Esophagus (tissue), 2 donors: Measurements from ENCODE around the gene PRRG3. TPM values are rescaled to one million over a fixed set of nuclear protein-coding genes. Genes with fewer than 3 reads are reported as not detected.

Experiments used
- H3K27ac ChIP-seq, 2 donors: one replicate each; pipeline ENCODE4 v1.5.1; 2013; ENCODE audit warnings: low read depth in 2 of 2, mild to moderate bottlenecking in 2 of 2, inconsistent platforms in 1 of 2, low read length in 1 of 2, moderate library complexity in 1 of 2
- H3K27me3 ChIP-seq, 2 donors: one replicate each; pipeline ENCODE4 v1.6.1; 2013; ENCODE audit warnings: low read length in 2 of 2, control low read depth in 1 of 2, mild to moderate bottlenecking in 1 of 2; ENCODE audit not compliant: insufficient read depth in 2 of 2, control insufficient read depth in 1 of 2
- H3K36me3 ChIP-seq, 2 donors: one replicate each; pipeline ENCODE4 v1.6.1; 2013; ENCODE audit warnings: low read length in 1 of 2; ENCODE audit not compliant: control insufficient read depth in 2 of 2, insufficient read depth in 2 of 2
- H3K4me1 ChIP-seq, 2 donors: one replicate each; pipeline ENCODE4 v1.6.1; 2013; ENCODE audit warnings: low read length in 1 of 2; ENCODE audit not compliant: control insufficient read depth in 2 of 2, insufficient read depth in 2 of 2
- H3K4me3 ChIP-seq, 2 donors: one replicate each; pipeline ENCODE4 v1.5.1; 2013; ENCODE audit warnings: low read length in 2 of 2, mild to moderate bottlenecking in 2 of 2, low read depth in 1 of 2, moderate library complexity in 1 of 2
- H3K9me3 ChIP-seq, 2 donors: one replicate each; pipeline ENCODE4 v1.6.1; 2013; ENCODE audit warnings: mild to moderate bottlenecking in 2 of 2, low read depth in 1 of 2, low read length in 1 of 2, moderate library complexity in 1 of 2; ENCODE audit not compliant: control insufficient read depth in 2 of 2, insufficient read depth in 1 of 2
- WGBS, 2 donors: extraction: QIAGEN DNeasy Blood & Tissue Kit; methylation state at CpG; one replicate each; pipeline ENCODE4 v1.1.7; 2013; 5-methylcytosine and 5-hydroxymethylcytosine counted together
- polyA plus RNA-seq, 2 donors: library from polyadenylated mRNA; stranded (reverse); fragments of 200-250 nt; gene quantifications; one replicate each; pipeline ENCODE4 v1.2.3, GENCODE V29; 2013
- donor health status: healthy with polysubstance abuse.
- donor health status: Bipolar disorder and iron deficiency.

Gene PRRG3
- polyA plus RNA-seq, 2 donors: 0.08 to 0.09 TPM

DNA sequence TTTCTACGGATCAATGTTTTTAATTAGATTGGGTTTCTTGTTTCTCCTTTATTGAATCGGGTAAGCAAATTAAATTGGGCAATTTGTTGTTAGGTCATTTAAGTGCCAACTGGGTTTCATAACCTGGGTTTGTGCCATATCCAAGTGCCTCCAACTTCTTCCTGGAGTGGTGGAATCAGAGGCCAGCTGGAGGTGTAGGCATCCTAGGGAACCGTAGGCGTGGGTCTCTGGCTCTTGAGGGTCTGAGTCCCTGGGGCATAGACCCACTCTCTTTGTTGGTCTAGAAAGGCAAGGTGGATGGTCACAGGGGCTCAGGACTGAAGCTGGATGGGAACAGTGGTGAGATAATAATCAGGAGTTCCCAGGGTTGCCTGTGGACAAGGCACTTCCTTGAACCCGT, 57.6 kb downstream of the PRRG3 start:
- Histone ChIP-seq H3K4me3 (no peak overlapping the region), H3K9me3 (peaks cover 0 to 2% of the 10 kb centered on the region in 2 donors), H3K36me3 (no peaks in the 10 kb centered on the region), H3K27me3 (no peaks in the 10 kb centered on the region), H3K4me1 (no peaks in the 10 kb centered on the region), H3K27ac (no peak overlapping the region)
- WGBS, 2 donors: 42 to 59% methylated on average over 5 of the region's 5 CpGs

DNA sequence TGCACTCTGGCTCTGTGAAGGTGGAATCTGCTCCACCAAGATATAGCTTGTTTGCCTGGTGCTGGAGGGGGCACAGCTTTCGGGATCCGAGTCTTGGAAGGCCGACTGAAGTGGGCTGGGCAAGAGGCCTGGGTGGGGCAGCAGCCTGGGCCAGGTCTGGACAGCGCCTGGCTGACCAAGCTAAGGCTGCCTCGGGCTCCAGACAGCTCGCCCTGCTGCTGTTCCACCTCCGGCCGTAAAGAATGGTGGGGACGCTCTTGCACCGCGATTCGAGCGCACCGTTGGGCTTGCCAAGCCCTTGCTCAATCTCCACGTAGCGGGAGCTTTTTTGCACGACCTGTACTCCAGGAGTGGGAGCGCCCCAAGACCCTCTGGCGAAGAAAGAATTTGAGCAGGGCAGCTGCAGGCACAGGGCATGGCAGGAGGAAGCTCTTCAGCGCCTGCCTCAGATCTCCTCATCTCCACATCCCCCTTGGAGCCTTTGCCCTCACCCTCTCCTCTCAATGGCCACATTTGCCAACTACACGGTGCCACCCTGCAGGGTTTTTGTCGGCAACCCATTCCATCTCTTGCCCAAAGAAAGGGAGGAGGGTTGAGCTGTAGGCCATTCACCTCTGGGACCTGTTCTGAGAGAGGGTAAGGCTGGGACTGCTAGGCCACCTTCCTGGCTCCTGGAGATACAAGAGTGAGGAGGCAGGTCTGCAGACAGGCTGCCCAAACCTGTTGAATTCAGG, 58.2 kb downstream of the PRRG3 start:
- Histone ChIP-seq H3K27me3 (no peaks in the 10 kb centered on the region), H3K4me3 (peak overlapping the region in 1 of 2 donors; percentile 9), H3K9me3 (peaks cover 0 to 2% of the 10 kb centered on the region in 2 donors), H3K27ac (peak overlapping the region in 1 of 2 donors; percentile 23), H3K4me1 (no peaks in the 10 kb centered on the region), H3K36me3 (no peaks in the 10 kb centered on the region)
- 7 to 12% methylated on average over 22 of the region's 22 CpGs for WGBS, 2 donors

DNA sequence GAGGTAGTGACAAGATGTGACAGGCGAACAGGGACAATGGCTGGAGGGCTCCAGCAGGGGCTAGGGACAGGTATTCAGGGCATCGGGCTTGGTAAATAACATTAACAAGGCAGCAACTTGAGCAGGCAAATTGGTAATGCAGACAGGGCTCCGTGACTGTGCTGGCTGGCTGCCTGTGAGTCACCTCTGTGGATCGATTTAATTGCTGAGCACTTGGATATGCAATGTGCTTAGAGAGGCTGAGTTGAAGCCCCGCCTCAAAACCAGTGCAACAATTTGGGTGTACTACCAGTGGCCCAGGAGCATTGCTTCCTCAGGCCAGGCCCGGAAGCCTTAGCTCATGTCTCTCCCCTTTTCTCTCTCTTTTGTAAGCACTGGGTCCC, 58.8 kb downstream of the PRRG3 start:
- H3K4me3 ChIP-seq: no peak overlapping the region
- H3K27me3 ChIP-seq: no peaks in the 10 kb centered on the region
- WGBS, 2 donors: 44 to 50% methylated on average over 6 of the region's 6 CpGs

DNA sequence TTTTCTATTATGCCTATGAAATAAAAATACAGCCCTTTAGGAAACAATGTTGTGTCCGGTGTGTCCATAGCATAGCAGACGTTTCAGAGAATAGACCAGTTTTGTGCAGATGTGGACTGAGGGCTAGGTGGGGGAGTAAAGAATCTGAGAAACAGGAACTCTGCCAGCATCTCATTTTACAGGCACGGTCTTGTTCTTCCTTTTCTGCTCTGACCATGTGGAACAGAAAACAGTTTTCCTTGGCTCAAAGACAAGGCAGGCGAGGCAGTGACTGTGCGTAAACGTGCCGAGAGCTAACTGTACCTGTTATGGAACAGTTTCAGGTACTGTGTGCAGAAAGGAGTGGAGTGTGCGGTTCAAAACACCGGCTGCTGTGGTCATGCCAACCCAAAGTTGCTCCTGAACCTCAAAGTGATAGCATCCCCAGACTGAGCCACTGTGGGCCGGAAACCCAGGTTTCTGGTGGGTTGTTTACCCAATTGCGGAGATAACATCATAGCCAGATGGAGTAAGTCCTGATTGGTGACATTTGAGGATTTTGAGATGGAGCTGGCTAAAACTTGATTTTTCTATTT, 59.5 kb downstream of the PRRG3 start:
- 52 to 67% methylated on average over 11 of the region's 11 CpGs for WGBS, 2 donors
- Histone ChIP-seq H3K9me3 (peaks cover 0 to 2% of the 10 kb centered on the region in 2 donors), H3K4me3 (no peak overlapping the region), H3K36me3 (no peaks in the 10 kb centered on the region), H3K27me3 (no peaks in the 10 kb centered on the region), H3K4me1 (no peaks in the 10 kb centered on the region), H3K27ac (peak overlapping the region in 1 of 2 donors; percentile 45)

More for the DNA sequence above, 58.8 kb downstream of the PRRG3 start:
- H3K36me3 ChIP-seq: no peaks in the 10 kb centered on the region
- H3K4me1 ChIP-seq: no peaks in the 10 kb centered on the region
- H3K27ac ChIP-seq: peak overlapping the region; percentile 23 to 45
- H3K9me3 ChIP-seq: peaks cover 0 to 2% of the 10 kb centered on the region in 2 donors

Other genes with a start within 250 kb of the PRRG3 start
- not detected for gene PASD1, start 131.8 kb upstream of the PRRG3 start, polyA plus RNA-seq
- not detected for gene FATE1, start 20.6 kb downstream of the PRRG3 start, polyA plus RNA-seq
- gene CNGA2, start 39.3 kb downstream of the PRRG3 start, polyA plus RNA-seq: not detected
- not detected for gene MAGEA4, start 217.4 kb downstream of the PRRG3 start, polyA plus RNA-seq